Colon (tissue), 2 donors: ENCODE data around the gene ECHDC3.
"Not testable (repeated sequence)": the region's sequence is repeated elsewhere in the genome, so short reads cannot be mapped to it uniquely, and the experiment has no call there.

Source experiments
- FAIRE-seq: peaks from 2 replicates; lab custom pipeline; 2012; peaks lifted over from hg19 to GRCh38; lab: Jason Lieb, UNC
- donor health status: control.
- donor health status: control.

ECHDC3 gene

GRCh38 chr10:11715815-11716494 is 26.2 kb upstream of the ECHDC3 start:
- no peak for FAIRE-seq

- no peak for FAIRE-seq
Observed at GRCh38 chr10:11716686-11717085, 25.5 kb upstream of the ECHDC3 start.

GRCh38 chr10:11719496-11720259 is 22.5 kb upstream of the ECHDC3 start:
- no peak for FAIRE-seq

GRCh38 chr10:11720260-11720741 is 21.9 kb upstream of the ECHDC3 start:
- FAIRE-seq: no peak

- no peak for FAIRE-seq
Observed at GRCh38 chr10:11721806-11722205, 20.4 kb upstream of the ECHDC3 start.

GRCh38 chr10:11723359-11723758 is 18.8 kb upstream of the ECHDC3 start:
- no peak for FAIRE-seq

- FAIRE-seq: no peak
Observed at GRCh38 chr10:11724938-11725776, 17.0 kb upstream of the ECHDC3 start.

- no peak for FAIRE-seq
Observed at GRCh38 chr10:11725912-11726311, 16.3 kb upstream of the ECHDC3 start.

- no peak for FAIRE-seq
Observed at GRCh38 chr10:11727563-11727962, 14.6 kb upstream of the ECHDC3 start.

- no peak for FAIRE-seq
Observed at GRCh38 chr10:11728353-11728752, 13.8 kb upstream of the ECHDC3 start.

GRCh38 chr10:11729790-11730315 is 12.3 kb upstream of the ECHDC3 start:
- FAIRE-seq: no peak

GRCh38 chr10:11730779-11731178 is 11.4 kb upstream of the ECHDC3 start:
- no peak for FAIRE-seq

GRCh38 chr10:11736767-11737166 is 5.4 kb upstream of the ECHDC3 start:
- not testable (repeated sequence) for FAIRE-seq

- FAIRE-seq: not testable (repeated sequence)
Observed at GRCh38 chr10:11737258-11738032, 4.7 kb upstream of the ECHDC3 start.

- FAIRE-seq: no peak
Observed at GRCh38 chr10:11740907-11741306, 1.3 kb upstream of the ECHDC3 start.

GRCh38 chr10:11741608-11742007 is 574 bp upstream of the ECHDC3 start:
- FAIRE-seq: no peak

GRCh38 chr10:11742779-11743298 is 657 bp downstream of the ECHDC3 start:
- FAIRE-seq: no peak

GRCh38 chr10:11743461-11744338 is 1.5 kb downstream of the ECHDC3 start:
- FAIRE-seq: no peak

GRCh38 chr10:11745045-11745444 is 2.9 kb downstream of the ECHDC3 start:
- no peak for FAIRE-seq

GRCh38 chr10:11746883-11747539 is 4.8 kb downstream of the ECHDC3 start:
- FAIRE-seq: no peak
